Measurements from ENCODE around the gene ZNF827.

GRCh38 chr4:145920205-145920604, 18.4 kb downstream of the ZNF827 start:
- TF ChIP-seq EZH2phosphoT487 (IDR thresholded peaks at IDR 0.05; ENCODE audit: borderline replicate concordance): no peak
- TF ChIP-seq, protein P1, sequence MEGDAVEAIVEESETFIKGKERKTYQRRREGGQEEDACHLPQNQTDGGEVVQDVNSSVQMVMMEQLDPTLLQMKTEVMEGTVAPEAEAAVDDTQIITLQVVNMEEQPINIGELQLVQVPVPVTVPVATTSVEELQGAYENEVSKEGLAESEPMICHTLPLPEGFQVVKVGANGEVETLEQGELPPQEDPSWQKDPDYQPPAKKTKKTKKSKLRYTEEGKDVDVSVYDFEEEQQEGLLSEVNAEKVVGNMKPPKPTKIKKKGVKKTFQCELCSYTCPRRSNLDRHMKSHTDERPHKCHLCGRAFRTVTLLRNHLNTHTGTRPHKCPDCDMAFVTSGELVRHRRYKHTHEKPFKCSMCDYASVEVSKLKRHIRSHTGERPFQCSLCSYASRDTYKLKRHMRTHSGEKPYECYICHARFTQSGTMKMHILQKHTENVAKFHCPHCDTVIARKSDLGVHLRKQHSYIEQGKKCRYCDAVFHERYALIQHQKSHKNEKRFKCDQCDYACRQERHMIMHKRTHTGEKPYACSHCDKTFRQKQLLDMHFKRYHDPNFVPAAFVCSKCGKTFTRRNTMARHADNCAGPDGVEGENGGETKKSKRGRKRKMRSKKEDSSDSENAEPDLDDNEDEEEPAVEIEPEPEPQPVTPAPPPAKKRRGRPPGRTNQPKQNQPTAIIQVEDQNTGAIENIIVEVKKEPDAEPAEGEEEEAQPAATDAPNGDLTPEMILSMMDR (conservative IDR thresholded peaks at IDR 0.05; ENCODE audit: low read length): no peak

Measured in Loucy (cell line).